ENCODE results near the gene BCL2L11. TPM values are rescaled to one million over a fixed set of nuclear protein-coding genes. Genes with fewer than 3 reads are reported as not detected.
"Not testable (repeated sequence)": the region's sequence is repeated elsewhere in the genome, so short reads cannot be mapped to it uniquely, and the experiment has no call there.

BCL2L11 gene
- total RNA-seq = 119 and 126 TPM in 2 replicates

DNA sequence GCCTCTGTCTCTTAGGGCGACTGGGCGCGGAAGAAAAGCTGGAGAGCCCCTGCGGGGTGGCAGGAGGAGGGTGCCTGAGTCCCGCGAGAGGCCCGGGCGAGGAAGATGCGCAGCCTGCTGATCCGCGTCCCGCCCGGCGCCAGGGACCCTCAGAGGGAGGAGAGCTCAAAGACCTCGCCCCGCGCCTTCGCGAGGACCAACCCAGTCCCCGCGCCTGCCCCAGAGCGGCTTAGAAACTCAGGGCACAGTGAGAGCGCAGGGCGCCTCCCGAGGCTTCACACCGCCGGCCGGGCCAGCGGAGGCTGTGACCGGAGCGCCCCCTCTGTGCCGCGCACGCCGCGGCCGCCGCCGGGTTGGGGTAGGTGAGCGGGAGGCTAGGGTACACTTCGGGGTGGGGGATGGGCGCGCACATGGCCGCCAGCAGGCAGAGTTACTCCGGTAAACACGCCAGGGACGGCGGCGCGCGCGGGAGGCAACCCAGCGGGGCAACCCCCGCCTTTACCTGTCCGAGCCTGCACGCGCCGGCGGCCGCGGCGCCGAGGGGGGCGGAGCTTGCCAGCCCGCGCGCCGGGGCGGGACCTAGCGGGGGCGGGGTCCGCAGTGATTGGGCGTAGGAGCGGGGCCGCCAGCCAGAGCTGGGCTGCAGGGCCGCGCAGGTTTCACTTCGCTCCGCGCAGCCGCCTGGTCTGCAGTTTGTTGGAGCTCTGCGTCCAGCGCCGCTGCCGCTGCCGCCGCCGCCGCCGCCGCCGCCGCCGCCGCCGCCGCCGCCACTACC is at the start of gene BCL2L11:
Gene BCL2L11, plus strand, starts transcription at position 662 of the 775 bp plus-strand sequence. CDS start 2,832 bp downstream, outside the sequence.
- intact Hi-C loops (cut with micrococcal nuclease) = loop anchor here (1.0 to 2.0 kb wide), 4 partner anchors 118 to 934 kb away; partner anchors contain the start of gene TMEM87B

GRCh38 chr2:111071600-111072171 is 49.0 kb upstream of the BCL2L11 start:
- intact Hi-C loops (cut with micrococcal nuclease) = no loop called here

DNA sequence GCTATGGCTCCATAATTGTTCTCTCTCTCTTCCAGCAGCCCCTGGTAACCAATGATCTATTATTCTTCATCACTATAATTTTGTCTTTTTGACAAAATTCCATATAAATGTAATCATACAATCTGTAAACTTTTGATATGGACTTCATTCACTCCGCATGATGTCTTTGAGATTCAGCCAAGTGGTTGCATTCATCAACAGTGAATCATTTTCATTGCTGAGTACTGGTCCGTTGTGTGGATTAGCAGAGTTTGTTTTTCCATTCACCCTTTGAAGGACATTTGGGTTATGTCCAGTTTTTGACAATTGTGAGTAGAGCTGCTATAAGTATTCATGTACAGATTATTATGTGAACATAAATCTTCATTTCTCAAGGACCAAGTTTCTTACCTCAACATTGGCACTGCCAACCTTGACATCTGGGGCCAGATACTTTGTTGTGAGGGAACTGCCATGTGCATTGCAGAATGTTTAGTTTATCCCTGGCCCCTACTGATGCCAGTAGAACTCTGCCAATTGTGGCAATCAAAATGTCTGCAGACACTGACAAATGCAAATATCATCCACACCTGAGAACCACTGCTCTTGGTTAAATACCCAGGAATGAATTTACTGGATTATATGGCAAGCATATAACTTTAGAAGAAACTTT is 48.4 kb upstream of the BCL2L11 start:
- intact Hi-C loops (cut with micrococcal nuclease) = no loop called here

DNA sequence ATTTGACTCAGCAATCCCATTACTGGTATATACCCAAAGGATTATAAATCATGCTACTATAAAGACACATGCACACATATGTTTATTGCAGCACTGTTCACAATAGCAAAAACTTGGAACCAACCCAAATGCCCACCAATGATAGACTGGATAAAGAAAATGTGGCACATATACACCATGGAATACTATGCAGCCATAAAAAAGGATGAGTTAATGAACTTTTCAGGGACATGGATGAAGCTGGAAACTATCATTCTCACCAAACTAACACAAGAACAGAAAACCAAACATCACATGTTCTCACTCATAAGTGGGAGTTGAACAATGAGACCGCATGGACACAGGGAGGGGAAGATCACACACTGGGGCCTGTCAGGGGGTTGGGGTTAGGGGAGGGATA is 38.1 kb upstream of the BCL2L11 start:
- intact Hi-C loops (cut with micrococcal nuclease) = not testable (repeated sequence)

DNA sequence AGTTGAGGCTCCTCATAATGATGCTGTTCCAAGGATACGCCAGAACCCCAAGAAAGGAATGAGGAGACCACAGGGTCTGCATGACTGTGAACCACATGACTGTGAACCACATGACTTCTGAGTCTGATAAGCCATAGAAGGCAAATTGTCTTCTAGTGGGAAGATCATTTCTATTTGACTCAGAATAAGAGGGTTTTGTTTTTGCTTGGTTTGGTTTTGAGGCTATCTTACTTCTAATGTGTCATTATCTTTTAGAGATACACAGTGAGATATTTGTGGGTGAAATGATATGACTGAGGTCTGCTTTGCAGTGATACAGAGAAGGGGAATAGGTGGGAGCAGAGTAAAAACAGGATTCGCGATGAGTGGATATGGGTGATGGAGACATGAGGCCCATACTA is 28.9 kb upstream of the BCL2L11 start:
- intact Hi-C loops (cut with micrococcal nuclease) = no loop called here

- intact Hi-C loops (cut with micrococcal nuclease) = no loop called here
These were observed 26.0 kb upstream of the BCL2L11 start for GRCh38 chr2:111094691-111095090.

DNA sequence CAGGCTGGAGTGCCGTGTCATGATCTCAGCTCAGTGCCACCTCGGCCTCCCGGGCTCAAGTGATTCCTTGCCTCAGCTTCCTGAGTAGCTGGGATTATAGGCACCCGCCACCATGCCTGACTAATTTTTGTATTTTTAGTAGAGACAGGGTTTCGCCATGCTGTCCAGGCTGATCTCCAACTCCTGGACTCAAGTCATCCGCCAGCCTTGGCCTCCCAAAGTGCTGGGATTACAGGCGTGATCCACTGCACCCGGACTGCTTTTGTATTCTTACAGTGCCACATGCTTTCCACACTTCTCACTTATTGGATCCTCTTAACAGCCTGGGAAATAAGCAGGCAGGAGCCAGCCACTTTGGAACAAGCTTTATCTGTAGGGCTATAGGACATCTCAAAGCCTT is 25.3 kb upstream of the BCL2L11 start:
- intact Hi-C loops (cut with micrococcal nuclease) = no loop called here

DNA sequence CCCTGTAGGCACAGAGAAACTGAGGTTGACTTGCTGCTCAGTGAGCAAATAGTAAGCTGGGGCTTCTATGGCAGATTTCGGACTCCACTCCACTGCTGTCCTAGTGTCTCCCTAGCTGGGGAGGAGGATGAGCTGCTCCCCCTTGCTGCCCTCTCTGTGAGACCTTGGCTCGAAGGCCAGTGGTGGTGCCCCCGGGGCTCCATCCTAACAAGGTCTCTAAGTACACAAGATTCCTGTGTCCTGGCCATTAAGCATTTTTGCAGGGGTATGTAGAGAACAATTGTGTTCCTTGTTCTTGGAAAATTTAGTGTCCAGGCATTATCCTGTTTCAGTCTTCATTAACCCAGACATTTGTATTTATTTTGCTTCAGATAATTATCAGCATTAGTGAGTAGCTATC is 21.3 kb upstream of the BCL2L11 start:
- intact Hi-C loops (cut with micrococcal nuclease) = no loop called here

GRCh38 chr2:111100087-111100764 is 20.5 kb upstream of the BCL2L11 start:
- intact Hi-C loops (cut with micrococcal nuclease) = no loop called here

DNA sequence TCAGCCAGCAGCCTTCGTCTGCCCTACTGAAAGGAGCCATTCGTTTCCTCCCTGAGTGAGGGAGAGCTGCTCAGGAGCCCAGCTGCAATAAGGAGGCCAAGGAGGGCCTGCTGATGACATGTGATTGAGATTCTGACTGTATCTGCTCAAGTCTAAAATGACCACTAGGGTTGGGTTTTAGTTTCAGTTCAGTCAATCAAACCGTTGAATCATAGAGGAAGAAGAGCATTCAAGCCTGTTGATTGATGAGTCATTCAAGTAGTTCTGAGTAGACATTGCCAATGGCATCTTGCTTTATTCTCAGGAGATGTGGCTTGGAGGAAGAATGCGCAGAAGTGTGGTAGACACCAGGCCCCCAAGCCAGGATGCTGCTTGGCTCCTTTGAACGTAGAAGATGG is 19.9 kb upstream of the BCL2L11 start:
- intact Hi-C loops (cut with micrococcal nuclease) = no loop called here

- intact Hi-C loops (cut with micrococcal nuclease) = no loop called here
These were observed 19.1 kb upstream of the BCL2L11 start for GRCh38 chr2:111101592-111101991.

DNA sequence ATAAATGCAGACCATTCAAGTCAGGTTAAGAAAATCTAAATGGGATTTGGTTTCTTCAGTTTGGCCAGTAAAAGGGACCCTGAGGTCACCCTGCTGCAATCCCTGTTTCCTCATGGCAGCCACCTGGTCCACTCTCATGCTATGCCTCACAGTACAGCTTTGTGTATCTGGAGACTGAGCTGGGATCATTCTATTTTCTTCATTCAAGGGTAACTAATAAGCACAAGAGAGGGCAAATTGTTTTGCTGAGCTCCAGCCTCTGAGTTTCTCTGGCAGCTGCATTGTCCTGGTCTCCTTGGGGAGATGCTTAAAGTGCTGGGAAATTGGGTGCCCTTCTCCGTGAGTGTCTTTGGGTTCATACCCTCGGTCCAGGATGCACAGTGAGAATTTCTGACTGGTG is 18.5 kb upstream of the BCL2L11 start:
- intact Hi-C loops (cut with micrococcal nuclease) = no loop called here

- intact Hi-C loops (cut with micrococcal nuclease) = no loop called here
These were observed 14.8 kb upstream of the BCL2L11 start for GRCh38 chr2:111105926-111106325.

DNA sequence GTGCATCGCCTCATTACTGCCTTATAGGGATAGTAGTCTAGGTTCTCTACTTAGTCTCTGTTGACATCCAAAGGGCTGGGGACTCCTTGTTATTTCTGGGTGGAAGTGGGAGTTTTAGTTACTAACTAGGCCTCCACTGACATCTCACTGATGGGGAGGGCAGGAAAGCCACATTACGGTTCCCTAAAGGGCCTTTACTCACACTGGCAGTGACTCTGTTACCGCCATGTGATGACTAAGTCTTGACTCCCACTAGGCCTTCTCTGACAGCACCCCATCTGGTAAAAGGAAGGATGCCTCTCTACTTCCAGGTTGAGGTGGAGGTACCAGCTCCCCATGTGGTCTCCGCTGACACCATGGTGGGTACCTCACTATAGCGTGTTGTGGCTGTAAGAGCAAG is 14.0 kb upstream of the BCL2L11 start:
- intact Hi-C loops (cut with micrococcal nuclease) = no loop called here

DNA sequence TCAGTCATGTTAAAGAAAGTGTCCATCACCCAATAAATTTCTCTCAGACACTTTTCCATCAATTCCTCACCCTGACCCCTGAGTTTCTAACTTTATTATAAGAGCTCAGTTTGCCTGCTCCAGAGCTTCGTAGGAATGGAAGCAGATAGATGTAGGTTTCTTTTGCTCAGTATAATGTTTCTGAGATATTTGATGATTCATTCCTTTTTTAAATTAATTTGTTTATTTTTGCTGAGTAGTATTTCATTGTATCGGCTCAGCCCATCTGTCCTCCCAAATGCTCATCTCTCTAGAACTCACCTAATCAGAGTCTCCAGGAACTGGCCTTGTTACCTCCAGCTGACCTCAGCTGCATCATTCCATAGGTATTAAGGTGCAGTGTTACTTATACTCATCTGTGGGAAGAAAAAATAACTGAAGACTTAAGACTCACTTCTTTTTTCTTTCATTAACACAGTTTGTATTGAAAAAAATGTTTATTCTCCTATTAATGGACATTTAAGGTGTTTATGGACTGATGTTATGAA is 11.9 kb upstream of the BCL2L11 start:
- intact Hi-C loops (cut with micrococcal nuclease) = no loop called here

- intact Hi-C loops (cut with micrococcal nuclease) = loop anchor here (10.0 kb wide), 1 partner anchor 344 kb away; no protein-coding TSS in a partner anchor
These were observed 9.5 kb upstream of the BCL2L11 start for GRCh38 chr2:111111101-111111755.

- intact Hi-C loops (cut with micrococcal nuclease) = loop anchor here (10.0 kb wide), 1 partner anchor 341 kb away; no protein-coding TSS in a partner anchor
These were observed 6.9 kb upstream of the BCL2L11 start for GRCh38 chr2:111113838-111114237.

- intact Hi-C loops (cut with micrococcal nuclease) = loop anchor here (2.0 to 10.0 kb wide), 5 partner anchors 69 to 551 kb away; no protein-coding TSS in a partner anchor
These were observed 4.5 kb upstream of the BCL2L11 start for GRCh38 chr2:111116011-111116746.

DNA sequence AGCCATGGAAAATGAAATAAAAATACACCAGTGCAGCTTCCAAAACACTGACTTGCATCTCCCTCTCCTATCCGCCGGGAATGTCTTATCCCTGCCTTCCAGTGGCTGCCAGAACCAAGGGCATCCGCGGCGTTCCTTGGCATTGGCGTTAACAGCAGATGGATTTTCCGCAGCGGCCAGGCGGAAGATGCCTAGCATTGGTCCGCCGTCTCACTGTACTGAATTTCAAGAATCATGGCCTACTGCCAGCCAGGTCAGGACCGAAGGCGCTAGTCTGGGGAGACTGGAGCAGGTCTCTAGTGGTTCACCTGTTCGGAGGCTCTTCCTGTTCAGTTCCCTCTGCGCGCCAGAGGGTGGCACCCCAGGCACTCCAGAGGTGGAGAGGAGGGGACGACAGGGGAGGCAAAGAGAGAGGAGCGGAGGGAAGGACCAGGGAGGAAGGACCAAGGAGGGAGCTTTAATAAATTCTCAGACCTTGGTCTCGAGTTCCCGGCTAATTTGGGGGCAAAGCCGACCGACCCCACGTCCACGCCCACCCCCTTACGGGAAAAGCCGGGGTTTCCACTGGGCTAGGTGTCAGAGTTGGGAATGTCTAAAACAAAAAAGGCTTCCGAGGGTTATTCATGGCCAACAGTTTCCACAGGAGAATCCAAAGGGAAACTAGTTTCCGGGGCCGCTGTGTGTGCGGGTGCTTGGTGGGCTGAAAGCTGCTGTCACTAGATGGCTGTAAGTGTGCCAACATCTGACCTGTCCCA is 3.7 kb upstream of the BCL2L11 start:
- intact Hi-C loops (cut with micrococcal nuclease) = loop anchor here (1.0 to 10.0 kb wide), 7 partner anchors 70 to 585 kb away; no protein-coding TSS in a partner anchor
